ENCODE data around the gene C12orf50. TPM values are rescaled to one million over a fixed set of nuclear protein-coding genes. Genes with fewer than 3 reads are reported as not detected.
"Not testable (repeated sequence)": the region's sequence is repeated elsewhere in the genome, so short reads cannot be mapped to it uniquely, and the experiment has no call there.

The C12orf50 gene
- total RNA-seq, 6 experiments from 2014 or later = not detected

DNA sequence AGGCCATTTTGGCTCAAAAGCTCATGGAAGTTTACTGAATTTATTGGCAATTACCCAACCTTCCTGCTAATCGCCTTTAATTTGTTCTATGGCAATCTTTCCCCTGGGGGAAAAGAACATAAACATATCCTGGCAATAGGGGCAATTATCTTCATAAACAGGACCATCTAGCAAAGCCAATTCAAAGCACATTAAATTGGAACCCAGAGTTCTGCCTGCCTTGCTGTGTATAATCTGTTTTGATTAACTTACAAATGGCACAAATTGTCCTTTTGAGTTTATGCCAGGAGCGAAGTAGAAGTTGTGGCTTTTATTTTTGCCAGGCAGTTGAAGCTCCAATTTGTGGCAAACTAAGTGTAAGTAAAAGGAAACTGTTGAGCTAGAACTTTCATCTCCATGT, 68.6 kb downstream of the C12orf50 start:
- no peak for ATAC-seq
- no peak for DNase-seq
- TF ChIP-seq POLR2A (IDR thresholded peaks at IDR 0.05) = no peak
- TF ChIP-seq, protein P1, sequence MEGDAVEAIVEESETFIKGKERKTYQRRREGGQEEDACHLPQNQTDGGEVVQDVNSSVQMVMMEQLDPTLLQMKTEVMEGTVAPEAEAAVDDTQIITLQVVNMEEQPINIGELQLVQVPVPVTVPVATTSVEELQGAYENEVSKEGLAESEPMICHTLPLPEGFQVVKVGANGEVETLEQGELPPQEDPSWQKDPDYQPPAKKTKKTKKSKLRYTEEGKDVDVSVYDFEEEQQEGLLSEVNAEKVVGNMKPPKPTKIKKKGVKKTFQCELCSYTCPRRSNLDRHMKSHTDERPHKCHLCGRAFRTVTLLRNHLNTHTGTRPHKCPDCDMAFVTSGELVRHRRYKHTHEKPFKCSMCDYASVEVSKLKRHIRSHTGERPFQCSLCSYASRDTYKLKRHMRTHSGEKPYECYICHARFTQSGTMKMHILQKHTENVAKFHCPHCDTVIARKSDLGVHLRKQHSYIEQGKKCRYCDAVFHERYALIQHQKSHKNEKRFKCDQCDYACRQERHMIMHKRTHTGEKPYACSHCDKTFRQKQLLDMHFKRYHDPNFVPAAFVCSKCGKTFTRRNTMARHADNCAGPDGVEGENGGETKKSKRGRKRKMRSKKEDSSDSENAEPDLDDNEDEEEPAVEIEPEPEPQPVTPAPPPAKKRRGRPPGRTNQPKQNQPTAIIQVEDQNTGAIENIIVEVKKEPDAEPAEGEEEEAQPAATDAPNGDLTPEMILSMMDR (IDR thresholded peaks at IDR 0.05) = no peak
- H3K4me1 ChIP-seq = no peaks in the 10 kb centered on the region
- intact Hi-C loops (cut with DNase I) = no loop called here
- H3K27me3 ChIP-seq = peaks cover 0 to 4% of the 10 kb centered on the region in 2 donors
- 39% methylated on average over 2 of the region's 2 CpGs for WGBS (ENCODE audit: insufficient coverage, low coverage, low lambda C conversion rate, missing lambda C conversion rate)
- H3K9me3 ChIP-seq = no peaks in the 10 kb centered on the region
- no peaks in the 10 kb centered on the region for H3K36me3 ChIP-seq
- H3K27ac ChIP-seq = no peak overlapping the region
- no peak overlapping the region for H3K4me3 ChIP-seq

DNA sequence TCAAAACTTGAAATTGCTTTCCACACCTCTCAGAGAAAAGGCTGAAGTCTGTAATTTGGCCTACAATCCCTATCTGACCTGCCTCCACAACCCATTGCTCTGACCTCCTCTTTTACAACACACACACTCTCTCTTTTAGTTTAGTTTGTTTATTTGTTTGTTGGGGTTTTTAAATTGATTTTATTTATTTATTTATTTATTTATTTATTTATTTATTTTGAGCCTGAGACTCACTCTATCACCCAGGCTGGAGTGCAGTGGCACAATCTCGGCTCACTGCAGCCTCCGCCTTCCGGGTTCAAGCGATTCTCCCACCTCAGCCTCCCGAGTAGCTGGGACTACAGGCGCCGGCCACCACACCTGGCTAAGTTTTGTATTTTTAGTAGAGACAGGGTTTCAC, 75.2 kb downstream of the C12orf50 start:
- H3K9me3 ChIP-seq; H3K4me3 ChIP-seq; H3K36me3 ChIP-seq; ATAC-seq; H3K4me1 ChIP-seq; intact Hi-C loops (cut with DNase I); H3K27me3 ChIP-seq; DNase-seq; H3K27ac ChIP-seq: not testable (repeated sequence)
- WGBS (ENCODE audit: insufficient coverage, low coverage, low lambda C conversion rate, missing lambda C conversion rate) = 80% methylated on average over 1 of the region's 7 CpGs

DNA sequence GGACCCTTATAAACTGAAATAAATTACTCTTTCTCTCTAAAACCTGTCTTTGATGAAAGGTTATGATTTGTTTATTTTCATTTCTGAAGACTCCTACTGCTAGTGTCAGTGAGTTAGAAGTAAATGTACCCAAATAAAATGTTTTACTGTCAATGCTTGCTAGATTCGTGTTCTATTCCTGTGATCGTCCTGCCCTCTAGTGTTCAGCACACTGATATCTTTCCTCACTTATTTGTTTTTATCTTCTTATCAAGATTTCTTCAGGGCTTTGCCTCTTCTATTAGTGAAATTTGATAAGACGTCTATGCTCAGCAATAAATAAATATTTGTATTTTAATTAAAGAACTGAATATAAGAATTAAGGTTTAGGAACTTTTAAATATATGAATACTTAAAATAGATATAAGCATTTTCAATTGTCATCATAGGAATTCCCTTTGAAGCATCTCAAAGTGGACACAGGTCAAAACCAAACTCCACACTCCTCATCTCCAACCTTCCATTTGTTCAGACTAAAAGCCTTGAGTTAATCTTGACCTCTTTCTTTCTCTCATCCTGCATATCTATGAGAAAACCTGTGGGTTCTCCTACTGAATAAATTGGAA, 75.8 kb downstream of the C12orf50 start:
- no peak for DNase-seq
- intact Hi-C loops (cut with DNase I) = no loop called here
- H3K27ac ChIP-seq = no peak overlapping the region
- no peaks in the 10 kb centered on the region for H3K9me3 ChIP-seq
- H3K4me1 ChIP-seq = no peaks in the 10 kb centered on the region
- TF ChIP-seq POLR2A (IDR thresholded peaks at IDR 0.05) = no peak
- TF ChIP-seq, protein P1 (IDR thresholded peaks at IDR 0.05) = peak; percentile 44 to 54 (median 48)
- no peak overlapping the region for H3K4me3 ChIP-seq
- no peaks in the 10 kb centered on the region for H3K36me3 ChIP-seq
- WGBS (ENCODE audit: insufficient coverage, low coverage, low lambda C conversion rate, missing lambda C conversion rate) = 2% methylated on average over 3 of the region's 3 CpGs
- ATAC-seq = peak in 3 of 4 donors; percentile 38 to 45 (median 45)
- H3K27me3 ChIP-seq = no peaks in the 10 kb centered on the region

DNA sequence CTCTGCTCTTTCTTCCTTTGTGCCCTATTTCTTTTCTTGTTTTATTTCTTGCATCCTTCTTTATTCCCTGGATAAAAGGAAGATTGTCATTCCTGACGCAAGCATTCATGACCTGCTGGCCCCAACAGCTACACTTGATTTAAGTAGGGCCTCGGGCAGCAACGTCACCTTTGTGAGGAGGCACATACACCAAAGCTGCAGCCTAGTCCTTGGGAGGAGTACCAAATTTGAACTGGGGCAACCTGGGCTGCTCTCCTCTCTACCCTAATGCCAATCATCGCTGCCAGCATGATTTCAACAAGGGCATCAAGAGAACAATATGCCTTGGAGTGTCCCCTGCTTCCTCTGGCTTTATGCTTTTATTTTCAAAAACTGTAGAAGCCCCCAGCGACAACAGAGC, 76.4 kb downstream of the C12orf50 start:
- Histone ChIP-seq H3K27me3 (no peaks in the 10 kb centered on the region), H3K4me1 (no peaks in the 10 kb centered on the region), H3K9me3 (no peaks in the 10 kb centered on the region), H3K27ac (no peak overlapping the region), H3K36me3 (no peaks in the 10 kb centered on the region), H3K4me3 (no peak overlapping the region)
- intact Hi-C loops (cut with DNase I) = no loop called here
- WGBS (ENCODE audit: insufficient coverage, low coverage, low lambda C conversion rate, missing lambda C conversion rate) = 46% methylated on average over 5 of the region's 5 CpGs
- DNase-seq (no peak), ATAC-seq (no peak)
- TF ChIP-seq POLR2A (IDR thresholded peaks at IDR 0.05) = no peak
- TF ChIP-seq, protein P1 (IDR thresholded peaks at IDR 0.05) = no peak

DNA sequence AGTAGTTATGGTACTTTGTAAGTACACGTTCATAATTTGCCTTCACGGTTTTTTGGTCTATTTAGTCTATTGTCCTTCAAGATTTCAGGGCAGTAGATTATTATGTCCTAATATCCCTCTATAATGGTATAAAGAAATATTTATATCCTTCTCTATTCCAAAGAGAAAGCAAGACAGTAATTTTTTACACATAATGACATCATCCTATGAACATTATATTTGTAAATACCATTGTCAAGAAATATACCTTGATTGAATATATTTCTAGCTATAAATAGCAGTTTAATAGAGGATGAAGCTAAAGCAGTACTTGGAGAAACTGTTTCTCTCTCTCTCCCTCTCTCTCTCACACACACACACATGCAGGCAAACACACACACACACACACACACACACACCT, 77.0 kb downstream of the C12orf50 start:
- no peak overlapping the region for H3K27ac ChIP-seq
- TF ChIP-seq POLR2A (IDR thresholded peaks at IDR 0.05) = no peak
- TF ChIP-seq, protein P1 (IDR thresholded peaks at IDR 0.05) = no peak
- no peaks in the 10 kb centered on the region for H3K9me3 ChIP-seq
- no peak overlapping the region for H3K4me3 ChIP-seq
- H3K36me3 ChIP-seq = no peaks in the 10 kb centered on the region
- no peak for DNase-seq
- H3K27me3 ChIP-seq = no peaks in the 10 kb centered on the region
- WGBS (ENCODE audit: insufficient coverage, low coverage, low lambda C conversion rate, missing lambda C conversion rate) = 84% methylated on average over 2 of the region's 2 CpGs
- no peaks in the 10 kb centered on the region for H3K4me1 ChIP-seq
- ATAC-seq = no peak
- intact Hi-C loops (cut with DNase I) = no loop called here
